Measurements from ENCODE around the gene SDSL.

GRCh38 chr12:113391650-113392337 is 30.4 kb upstream of the SDSL start:
- TF ChIP-seq CTCF (IDR thresholded peaks at IDR 0.05) (no peak), POLR2A (IDR thresholded peaks at IDR 0.05) (no peak)

Data from body of pancreas (tissue), 4 donors.